ENCODE results near the gene PRPF6.

PRPF6 gene, protein sequence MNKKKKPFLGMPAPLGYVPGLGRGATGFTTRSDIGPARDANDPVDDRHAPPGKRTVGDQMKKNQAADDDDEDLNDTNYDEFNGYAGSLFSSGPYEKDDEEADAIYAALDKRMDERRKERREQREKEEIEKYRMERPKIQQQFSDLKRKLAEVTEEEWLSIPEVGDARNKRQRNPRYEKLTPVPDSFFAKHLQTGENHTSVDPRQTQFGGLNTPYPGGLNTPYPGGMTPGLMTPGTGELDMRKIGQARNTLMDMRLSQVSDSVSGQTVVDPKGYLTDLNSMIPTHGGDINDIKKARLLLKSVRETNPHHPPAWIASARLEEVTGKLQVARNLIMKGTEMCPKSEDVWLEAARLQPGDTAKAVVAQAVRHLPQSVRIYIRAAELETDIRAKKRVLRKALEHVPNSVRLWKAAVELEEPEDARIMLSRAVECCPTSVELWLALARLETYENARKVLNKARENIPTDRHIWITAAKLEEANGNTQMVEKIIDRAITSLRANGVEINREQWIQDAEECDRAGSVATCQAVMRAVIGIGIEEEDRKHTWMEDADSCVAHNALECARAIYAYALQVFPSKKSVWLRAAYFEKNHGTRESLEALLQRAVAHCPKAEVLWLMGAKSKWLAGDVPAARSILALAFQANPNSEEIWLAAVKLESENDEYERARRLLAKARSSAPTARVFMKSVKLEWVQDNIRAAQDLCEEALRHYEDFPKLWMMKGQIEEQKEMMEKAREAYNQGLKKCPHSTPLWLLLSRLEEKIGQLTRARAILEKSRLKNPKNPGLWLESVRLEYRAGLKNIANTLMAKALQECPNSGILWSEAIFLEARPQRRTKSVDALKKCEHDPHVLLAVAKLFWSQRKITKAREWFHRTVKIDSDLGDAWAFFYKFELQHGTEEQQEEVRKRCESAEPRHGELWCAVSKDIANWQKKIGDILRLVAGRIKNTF

DNA sequence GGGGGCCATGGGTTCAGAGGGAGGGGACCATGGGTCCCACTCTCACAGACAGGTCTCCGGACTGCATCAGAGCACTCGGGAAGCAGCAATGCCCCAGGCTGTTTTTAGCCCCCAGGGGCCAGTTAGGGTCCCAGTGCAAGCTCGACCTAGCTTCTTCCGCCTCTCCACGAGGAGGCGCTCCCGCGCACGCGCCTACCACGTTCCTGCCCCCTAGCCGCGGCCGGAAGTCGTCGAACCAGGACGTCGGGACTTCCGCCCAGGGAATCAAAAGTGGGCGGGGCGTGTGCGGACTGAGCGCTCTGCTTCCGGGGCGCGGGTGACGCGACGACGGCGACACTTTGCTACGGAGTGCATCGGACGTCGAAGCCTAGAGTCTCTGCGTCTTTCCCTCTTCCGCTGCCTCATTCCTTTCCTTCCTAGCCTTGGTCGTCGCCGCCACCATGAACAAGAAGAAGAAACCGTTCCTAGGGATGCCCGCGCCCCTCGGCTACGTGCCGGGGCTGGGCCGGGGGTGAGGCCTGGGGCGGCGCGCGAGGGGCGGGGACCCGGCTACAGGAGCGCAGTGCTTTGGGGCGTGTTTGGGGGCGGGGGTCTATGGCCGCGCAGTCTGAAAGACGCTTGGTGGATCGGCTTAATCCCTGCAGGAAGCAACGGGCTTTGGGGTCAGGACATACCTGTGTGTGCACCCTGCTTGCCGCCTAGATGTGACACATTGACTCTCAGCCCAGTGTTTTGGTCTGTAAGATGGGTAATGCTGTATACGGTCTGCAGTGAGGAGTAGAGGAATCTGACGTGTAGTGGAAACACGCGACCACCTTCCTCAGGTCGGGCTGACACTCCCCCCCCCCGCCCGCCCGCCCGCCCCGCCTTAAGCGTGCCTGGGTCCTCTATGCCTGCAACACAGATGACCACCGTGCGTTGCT, at the start of gene PRPF6:
TSS of gene PRPF6 (plus strand) at position 327 of the 923 bp plus-strand sequence. CDS start at position 441, 114 bp downstream.
- DNase-seq = peak; percentile 81 to 95

DNA sequence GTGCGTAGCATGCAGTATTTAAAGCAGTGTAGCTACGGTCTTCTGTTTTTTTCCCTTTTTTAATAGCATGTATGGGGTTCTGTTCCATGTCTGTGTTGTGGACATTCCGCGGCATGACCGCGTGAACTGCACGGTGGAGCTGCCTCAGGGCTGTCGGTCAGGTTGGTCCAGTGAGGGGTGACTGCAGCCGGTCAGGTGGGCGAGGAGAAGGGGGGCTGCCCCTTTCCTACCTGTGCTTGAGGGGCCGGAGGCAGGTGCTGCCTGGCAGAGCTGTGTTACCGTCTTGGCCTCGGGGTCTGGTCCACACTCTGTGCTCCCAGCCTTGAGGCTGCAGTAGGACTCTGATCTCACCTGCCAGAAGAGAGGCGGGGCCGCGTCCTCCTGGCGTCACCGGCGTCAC, 49.2 kb upstream of the PRPF6 start:
- DNase-seq = no peak

DNA sequence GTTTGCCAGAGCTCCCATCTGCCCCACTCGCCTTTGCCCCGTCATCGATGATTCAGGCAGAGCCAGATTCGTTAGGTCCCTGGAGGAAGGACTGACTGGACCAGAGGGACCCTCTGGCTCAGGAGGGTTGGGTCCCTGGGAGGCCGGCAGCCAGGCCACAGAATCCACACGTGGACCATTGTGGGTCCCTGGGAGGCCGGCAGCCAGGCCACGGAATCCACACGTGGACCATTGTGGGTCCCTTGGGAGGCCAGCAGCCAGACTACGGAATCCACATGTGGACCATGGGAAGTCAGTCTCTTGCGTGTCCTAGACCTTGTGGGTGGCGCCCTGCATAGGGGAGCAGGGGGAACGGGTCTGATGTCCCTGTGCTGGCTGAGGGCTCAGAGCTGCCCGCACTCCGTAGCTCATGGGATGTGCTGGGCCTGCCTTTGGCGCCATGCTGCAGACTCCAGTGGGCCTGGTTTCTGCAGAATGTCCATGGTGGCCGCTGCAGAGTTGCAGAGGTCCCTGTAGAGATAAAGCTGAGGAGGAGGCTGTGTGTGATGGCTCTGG, 48.2 kb upstream of the PRPF6 start:
- no peak for DNase-seq

DNA sequence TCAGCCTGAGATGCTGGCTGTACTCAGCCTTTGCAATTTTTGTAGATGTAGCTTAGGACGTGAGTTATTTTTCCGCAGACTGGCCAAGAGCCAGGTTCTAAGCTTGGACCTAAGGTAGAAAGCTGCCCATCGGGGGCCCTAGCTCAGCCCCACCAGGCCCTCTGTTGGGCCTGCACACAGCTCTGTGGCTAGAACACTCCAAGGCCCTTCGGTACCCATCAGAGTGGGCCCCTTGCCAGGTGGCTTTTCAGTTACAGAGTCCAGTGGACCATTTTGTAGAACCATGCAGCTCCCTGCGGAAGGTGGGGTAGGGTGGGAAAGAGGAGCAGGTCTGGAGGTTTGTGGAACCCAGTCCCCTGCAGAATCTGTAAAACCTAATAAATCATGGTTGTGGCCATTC, 47.3 kb upstream of the PRPF6 start:
- no peak for DNase-seq

DNA sequence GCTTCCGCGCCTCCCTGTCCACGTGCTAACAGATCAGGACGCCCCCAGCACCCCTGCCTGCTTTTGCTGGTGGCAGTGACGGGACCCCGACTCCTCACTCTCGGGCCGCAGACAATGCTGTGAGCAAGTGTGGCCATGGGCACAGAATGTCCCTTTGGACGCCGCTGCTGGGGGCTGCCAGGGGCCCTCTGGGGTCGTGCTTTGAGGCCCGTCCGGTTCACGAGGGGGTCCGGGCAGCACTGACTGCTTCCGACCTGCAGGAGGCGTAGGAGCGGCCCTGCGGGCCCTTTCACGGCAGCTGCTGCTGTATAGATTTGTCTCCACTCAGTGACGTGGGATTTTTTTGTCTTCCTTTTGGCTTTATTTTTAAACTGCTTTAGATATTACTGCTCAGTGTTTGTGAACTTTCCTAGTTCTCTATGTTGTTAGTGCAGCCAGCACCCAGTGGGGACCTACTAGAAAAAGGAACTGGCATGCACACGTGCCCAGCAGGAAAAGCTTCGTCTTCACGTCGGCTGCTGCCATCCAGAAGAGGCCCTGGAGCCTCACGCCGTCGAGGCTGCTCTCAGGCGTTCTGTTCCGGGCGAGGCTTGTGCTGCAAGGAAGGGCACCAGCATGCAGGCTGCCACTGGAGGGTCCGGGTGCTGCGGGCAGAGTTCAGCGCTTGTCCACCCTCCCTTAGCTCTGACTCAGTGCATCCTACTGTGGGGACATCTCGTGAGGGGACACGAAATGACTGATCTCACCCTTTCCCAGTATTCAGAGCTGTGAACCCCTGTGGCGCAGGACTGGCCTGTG, 46.5 kb upstream of the PRPF6 start:
- no peak for DNase-seq

DNA sequence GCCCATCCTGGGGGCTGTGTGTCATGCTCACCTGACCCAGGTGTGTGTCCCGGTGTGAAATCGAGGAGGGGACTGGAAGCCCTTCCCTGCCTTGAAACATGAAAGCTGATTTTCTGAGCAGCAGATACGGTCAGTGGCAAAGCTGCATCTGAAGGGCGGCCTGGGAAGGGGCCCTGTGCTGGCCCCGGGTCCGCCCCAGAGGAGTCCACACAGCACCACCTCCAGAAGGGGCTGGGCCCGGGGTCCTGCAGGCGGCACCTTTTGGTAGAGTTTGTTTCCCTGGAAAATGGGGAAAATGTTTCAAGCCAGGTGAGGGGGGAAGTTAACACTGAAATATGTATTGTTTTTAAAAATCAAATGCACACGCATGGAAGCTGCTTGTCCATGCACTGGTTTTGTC, 45.5 kb upstream of the PRPF6 start:
- DNase-seq = no peak

DNA sequence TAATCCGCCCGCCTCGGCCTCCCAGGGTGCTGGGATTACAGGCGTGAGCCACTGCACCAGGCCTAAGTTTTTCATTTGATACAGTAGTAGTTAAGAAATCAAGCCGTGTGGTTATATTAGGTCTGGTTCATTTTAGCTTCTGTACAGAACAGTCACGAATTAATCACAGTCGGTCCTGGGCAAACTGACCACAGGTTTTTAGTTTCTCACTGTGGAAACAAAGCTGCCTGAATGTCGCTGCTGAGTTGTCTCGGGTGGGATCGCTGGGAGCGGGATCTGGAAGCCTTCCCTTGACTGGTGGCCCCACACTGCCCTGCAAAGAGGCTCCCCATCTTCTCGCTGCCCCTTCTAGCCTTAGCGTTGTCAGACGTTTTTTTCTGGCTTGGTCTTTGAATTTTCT, 43.3 kb upstream of the PRPF6 start:
- DNase-seq = no peak

DNA sequence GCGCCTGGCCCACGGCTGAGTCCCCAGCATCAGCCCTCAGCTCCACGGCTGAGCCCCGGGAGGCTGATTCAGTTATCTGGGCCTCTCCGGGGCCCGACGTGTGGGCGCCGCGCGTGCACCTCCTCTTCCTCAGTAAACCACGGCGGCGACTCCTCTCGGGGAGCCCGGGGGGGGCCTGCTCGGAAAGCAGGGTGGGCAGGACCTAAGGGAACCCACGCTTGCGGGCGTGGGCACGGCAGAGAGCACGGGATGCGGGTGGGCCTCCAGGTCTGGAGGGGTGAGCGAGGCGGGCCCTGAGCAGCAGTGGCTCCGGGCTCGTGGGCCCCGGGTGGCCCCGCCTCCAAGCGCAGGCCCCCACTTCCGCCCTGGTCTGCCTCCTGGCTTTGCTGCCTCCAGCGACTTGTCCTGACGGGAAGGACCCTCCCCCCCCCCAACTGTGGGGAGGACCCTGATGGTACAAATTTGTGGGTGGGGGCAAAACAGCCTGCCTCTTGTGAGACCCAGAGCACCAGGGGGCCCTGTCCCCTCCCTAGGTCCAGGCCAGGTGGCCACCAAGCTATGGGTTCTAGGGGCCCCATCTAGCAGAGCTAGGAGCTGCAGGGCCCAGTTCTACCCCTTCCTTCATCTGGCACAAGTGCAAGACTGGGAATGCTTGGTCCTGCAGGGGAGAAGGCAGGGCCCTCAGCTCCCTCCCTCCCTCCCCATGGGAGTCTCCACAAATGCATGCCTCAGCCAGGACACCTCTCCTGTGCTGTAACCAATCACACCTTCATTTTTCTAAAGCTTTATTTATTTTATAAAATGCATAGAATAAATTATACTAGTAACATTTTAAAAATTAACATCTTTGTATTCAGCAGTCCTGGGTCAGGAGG, 41.6 kb upstream of the PRPF6 start:
- no peak for DNase-seq

DNA sequence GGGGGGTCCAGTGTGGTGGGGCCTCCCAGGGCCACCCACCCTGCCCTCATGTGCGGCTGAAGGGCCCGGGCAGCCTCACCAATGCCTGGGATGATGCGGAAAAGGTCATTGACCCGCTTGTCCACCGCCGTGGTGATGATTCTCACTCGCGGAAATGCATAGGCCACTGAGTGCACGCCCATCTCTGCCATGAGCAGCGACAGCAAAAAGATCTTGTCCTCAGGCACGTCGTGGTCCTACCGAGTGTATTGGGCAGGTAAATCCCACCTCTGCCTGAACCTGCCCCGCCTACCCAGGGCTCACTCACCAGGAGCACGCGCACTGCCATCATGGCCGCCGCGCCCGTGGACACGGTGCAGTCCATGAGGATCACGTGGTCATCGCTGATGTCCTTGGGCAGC, 40.9 kb upstream of the PRPF6 start:
- no peak for DNase-seq

DNA sequence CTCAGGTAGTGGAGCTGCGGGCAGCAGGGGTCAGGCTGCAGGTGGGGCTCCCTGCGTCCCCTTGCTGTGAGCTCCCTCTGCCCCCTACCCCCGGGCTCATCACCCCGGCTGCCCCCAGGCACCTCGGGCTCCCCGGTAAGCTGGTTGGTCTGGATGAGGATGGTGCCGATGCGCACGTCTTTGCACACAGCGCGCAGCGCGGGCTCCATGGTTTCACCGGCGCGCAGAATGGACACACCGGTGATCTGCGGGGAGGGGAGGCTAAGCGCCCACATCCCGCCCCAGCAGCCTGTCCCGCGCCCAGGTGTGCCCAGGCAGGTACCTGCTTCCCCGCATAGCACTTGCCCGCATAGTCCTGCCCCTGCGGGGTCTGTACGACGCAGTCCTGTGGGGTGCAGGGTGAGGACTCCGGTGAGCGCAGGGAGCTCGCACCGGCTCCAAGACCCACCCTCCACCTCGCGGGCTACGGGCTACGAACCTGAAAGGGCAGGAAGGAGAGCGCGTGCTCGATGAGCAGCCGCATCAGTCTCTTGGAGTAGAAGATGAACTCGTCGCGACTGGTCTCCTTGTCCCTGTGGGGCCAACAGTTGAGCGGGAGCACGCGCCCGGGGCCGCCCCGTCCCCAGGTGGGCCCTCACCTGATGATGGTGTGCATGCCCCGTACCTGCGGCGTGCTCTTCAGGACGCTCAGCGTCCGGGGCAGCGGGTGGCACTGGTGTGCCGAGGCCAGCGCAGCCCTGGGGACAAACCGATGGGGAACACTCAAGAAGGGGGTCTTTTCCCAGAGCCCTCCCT, 40.3 kb upstream of the PRPF6 start:
- DNase-seq = no peak

DNA sequence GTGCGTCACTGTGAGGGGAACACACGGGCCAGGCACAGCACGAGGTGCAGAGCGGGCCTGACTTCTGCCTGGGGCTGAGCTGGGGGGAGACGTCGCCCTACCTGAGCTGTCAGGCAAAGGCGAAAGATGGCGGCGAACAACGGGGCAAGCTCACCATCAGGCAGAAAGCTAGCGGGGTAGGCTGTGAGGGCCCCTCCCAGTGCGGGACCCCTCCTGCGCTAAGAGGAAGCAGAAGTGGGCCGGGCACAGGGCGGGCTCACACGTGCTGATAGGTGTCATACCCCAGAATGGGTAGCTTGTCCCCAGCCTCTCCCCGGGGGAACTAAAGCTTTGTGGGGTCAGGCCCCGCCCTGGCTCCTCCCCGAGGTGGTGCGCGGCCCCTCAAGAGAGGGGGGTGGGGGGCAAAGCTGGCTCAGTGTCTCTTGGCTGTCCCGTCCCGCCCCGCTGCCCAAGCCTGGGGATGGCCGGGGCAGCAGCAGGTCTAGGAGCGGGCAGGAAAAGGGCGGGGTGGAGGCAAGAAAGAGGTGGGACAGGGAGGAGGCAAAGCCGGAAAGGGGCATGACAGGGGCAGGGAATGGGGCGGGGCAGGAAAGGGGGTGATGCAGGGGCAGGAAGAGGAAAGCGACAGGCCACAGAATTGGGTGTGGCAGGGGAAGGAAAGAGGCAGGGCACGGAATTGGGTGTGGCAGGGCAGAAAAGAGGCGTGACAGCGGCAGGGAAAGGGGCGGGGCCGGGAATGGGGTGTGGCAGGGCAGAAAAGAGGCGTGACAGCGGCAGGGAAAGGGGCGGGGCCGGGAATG, 39.5 kb upstream of the PRPF6 start:
- DNase-seq = peak; percentile 32 to 39

DNA sequence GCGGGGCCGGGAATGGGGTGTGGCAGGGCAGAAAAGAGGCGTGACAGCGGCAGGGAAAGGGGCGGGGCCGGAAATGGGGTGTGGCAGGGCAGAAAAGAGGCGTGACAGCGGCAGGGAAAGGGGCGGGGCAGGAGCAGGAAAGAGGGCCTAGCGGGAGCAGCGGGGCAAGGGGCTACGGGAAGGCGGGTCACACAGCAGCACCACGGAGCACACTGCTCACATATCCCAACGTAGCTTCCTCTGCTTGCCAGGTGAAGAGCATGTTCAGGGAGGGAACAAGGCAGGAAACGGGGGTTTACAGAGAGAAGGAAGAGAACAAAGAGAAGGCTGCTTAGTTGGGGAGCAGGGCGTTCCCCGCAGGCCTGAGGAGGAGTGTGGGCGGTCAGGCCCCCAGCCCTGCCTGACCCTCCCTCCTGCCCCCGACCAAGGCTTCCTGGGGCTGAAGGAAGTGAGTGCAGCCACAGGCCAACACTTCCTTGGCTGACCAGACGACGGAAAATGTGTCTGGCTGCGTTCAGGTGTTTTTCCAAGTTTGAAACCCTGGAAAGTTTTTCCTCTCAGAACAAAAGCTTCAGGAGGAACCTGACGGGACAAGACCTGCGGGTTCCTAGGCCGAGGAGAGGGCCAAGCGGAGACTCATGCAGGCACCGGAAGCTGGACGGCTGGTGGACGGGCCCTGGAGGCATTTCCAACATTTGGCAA, 38.5 kb upstream of the PRPF6 start:
- DNase-seq = peak in 1 of 2 donors; percentile 3

DNA sequence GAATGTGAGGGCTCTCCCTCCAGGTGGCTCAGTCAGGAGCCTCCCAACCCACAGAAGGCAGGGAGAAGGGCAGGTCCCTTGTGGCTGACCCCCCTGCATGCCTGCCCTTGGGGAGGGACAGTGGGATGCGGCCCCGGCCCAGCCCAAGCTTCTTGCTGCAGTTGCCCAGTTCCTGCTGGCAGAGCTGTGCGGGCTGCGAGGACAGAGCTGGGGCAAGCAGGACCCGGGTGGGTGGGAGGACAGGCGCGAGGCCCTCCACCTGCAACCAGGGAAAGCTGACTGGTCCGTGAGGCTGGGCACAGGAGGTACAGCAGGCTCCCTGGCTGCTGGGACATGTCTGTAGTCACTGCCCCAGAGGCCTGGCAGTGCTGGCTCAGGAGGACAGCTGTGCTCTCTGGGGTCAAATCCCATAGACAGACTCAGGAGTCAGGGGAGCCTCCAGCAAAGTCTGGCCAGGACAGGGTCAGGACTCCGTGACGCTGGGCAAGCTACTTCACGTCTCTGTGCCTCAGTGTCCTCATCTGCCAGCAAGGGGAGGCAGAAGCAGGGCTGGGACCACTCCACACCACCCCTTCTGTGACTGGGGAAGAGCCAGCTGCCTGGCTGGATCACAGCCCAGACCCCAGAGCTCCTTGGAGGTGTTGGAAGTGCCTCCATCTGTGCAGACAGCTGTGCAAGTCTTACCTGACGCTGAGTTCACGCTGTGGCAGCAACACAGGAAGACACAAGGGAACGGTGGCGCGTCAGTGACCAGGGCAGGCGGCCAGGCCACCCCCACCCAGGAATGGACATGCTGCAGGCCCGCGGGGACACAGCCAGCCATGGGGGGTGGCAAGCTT, 37.7 kb upstream of the PRPF6 start:
- DNase-seq = no peak

DNA sequence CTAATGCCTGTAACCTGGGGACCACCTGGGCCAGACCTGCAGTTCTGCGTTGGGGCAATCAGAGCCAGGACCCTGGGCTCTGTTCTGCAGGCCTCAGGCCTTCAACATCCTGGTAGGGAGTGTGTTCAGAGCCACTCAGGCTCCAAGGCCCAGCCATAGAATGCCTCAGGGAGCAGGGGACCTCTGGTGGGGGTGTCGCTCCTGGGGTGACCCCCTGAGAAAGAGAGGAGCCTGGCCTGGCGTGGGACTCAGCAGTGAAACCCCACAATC, 37.2 kb upstream of the PRPF6 start:
- DNase-seq = no peak

DNA sequence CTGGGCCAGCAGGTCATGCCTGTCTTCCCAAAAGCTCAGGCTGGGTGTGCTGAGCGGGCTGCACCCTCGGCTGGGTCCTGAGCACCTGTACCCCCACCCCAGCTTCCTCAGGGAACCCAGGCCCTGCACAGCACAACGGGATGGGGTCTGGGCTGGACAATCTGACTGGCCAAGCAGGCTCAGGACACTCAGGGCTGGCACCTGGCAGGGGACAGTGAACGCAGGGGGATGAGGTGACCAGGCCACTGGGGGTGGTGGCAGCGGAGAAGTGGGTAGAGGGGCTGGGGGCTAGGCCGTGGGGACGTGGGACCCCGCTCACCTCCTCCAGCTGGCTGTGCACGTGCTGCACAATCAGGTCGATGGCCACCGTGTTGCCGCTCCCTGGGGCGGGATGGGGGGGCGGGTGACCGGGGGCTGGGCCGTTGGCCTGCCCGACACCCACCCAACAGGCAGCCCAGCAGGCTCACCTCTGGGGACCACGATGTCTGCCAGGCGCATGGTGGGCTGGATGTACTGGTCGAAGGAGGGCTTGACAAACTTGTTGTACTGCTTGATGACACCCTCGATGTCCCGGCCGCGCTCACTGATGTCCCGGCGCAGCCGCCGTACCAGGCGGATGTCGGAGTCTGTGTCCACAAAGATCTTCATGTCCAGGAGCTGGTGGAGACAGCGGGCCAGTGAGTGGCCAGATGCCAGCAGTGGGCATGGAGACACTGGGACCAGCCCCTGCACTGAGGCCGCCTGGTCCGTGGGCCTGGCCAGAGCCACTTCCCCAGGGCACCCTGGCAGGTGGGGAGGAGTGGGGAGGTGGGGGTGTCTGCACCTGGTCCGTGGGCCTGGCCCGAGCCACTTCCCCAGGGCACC, 36.6 kb upstream of the PRPF6 start:
- DNase-seq = no peak

DNA sequence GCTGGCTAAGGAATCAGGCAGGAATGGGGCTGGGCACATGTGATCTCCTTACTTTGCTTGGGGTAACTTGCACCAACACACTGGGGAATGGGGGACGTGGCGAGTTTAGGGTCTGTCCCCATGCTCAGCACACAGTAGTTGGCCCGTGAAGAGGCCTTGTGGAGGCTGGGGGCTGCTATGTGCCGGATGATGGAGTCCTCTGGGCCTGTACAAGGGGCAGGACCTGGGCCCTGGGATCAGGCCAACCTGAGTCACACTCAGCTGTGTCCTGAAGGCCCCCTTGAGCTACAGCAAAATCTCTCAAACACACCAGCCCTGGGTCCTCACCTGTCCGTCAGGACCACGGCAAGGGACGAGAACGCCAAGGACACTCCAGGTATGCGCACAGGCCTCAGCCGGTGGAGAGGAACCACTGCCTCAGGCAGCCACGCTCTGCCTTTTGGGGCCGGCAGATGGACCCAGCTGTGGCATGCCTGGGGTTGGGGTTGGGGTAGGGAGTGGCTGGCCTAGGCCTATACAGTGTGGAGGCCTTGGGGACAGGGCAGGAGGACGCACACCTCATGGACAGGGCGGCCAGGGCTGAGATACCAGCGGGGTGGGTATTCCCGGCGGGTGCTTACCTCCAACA, 35.8 kb upstream of the PRPF6 start:
- no peak for DNase-seq

All from bone marrow (tissue), 2 donors.